ENCODE data around the gene TBCD. TPM values are rescaled to one million over a fixed set of nuclear protein-coding genes. Genes with fewer than 3 reads are reported as not detected.

TBCD gene
- total RNA-seq, 3 donors from 2014 or later: 63.5 to 76.7 (median 66.1) TPM

DNA sequence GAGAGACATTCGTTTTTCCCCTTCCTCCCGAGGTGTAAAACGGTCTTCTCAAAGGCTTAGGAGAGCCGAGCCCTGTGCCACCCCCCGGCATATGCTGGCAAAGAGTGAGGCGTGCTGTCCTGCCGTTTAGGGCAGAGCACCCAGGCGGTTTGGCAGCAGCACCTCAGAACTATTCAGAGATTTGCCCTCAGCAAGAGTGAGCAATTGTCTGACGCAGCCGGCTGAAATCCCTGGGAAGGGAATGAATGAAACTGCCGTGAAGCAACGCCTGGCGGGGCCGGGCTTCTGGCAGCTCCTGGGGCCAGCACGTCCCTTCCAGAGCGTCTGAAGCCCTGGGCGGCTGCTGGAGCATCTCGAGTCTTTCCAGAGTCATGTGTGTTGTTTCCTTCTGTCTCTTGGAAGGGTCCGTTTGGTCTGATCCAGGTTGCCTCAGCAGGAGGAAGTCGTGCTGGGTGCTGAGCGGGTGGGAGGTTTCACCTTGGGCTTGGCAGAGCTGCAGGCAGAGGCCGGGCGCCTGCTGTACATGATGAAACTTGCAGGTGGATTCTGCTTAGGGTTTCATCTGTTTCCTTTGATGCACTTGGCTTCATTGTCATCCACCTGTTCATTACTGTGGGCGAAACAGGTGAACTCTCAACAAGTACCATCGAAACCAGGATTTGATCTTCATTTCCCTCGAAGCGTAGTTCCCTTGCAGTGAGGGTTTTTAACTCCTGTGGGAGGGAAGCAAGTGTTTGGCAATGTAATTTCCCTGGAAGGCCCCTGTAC is 35.4 kb downstream of the TBCD start:
- DNase-seq: no peak
- Mint-ChIP-seq H3K4me1 (ENCODE audit: low read depth) (peaks cover 7% of the 10 kb centered on the region), H3K27me3 (ENCODE audit: low read depth) (no peaks in the 10 kb centered on the region), H3K36me3 (ENCODE audit: insufficient read depth) (peaks cover 10% of the 10 kb centered on the region), H3K9me3 (no peaks in the 10 kb centered on the region), H3K4me3 (no peak overlapping the region)
- ATAC-seq: no peak

DNA sequence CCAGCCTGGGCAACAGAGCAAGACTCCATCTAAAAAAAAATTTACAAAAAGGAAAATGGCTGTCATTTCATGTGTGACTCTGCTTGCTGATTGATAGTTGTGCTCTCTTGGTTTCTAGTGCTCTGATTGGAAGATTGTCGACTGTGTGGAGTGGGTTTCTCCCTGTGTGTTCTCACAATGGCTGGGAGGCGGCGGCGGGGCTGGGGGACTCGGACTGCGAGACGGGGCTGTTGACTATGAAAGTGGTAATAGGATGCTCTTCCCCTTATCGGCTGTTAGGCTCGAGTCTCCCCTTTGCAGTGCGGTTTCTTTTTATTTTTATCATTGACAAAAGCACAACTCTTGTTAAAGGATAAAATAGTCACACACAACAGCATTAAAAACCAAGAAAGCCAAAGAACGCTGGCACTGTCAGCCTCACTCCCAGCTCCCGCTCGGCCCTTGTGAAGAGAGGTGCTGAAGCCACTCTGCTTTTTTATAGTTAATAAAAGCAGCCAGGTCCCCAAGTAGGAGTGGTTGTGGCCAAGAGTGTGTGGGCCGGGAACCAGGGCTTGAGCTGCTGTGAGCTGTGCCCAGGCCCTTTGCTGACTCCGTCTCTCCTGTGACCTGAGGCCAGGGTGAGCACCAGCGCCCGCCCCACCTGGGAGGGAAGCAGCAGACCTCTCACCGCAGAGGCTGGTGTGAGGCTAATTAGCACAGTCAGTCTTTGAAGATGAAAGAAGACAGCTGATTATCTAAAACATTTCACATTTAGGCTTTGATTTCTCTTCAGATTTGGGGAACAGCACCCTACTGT is 36.5 kb downstream of the TBCD start:
- Mint-ChIP-seq H3K36me3 (ENCODE audit: insufficient read depth) (peaks cover 10% of the 10 kb centered on the region), H3K27me3 (ENCODE audit: low read depth) (no peaks in the 10 kb centered on the region), H3K4me3 (no peak overlapping the region), H3K4me1 (ENCODE audit: low read depth) (no peaks in the 10 kb centered on the region), H3K9me3 (no peaks in the 10 kb centered on the region)
- DNase-seq (no peak), ATAC-seq (no peak)

- ATAC-seq (no peak), DNase-seq (no peak)
- H3K36me3 Mint-ChIP-seq (ENCODE audit: insufficient read depth): peaks cover 9% of the 10 kb centered on the region
- H3K27me3 Mint-ChIP-seq (ENCODE audit: low read depth): no peaks in the 10 kb centered on the region
- no peaks in the 10 kb centered on the region for H3K9me3 Mint-ChIP-seq
- H3K4me3 Mint-ChIP-seq: no peak overlapping the region
- H3K4me1 Mint-ChIP-seq (ENCODE audit: low read depth): no peaks in the 10 kb centered on the region
Measured at GRCh38 chr17:82789051-82789592, 37.3 kb downstream of the TBCD start.

DNA sequence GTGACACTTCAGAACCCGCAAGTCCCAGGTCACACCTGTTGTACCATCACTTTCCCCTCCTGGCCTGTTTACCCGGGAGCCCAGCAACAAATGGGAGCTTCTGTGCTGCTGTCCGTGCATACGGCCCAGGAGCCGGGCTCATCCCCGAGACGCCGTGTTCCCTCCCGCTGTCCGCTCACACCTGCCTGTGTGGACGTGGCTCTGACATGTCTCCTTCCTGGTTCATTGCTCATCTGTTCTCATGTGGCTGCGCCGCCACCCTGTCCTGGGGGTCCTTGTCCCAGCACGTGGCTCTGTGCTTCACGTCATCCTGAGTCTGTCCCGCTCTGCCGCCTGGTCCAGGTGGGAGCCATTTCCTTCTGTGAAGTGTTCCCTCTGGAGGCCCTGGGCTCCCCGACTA is 37.9 kb downstream of the TBCD start:
- H3K4me3 Mint-ChIP-seq: no peak overlapping the region
- DNase-seq (no peak), ATAC-seq (no peak)
- no peaks in the 10 kb centered on the region for H3K9me3 Mint-ChIP-seq
- peaks cover 5% of the 10 kb centered on the region for H3K36me3 Mint-ChIP-seq (ENCODE audit: insufficient read depth)
- H3K27me3 Mint-ChIP-seq (ENCODE audit: low read depth): no peaks in the 10 kb centered on the region
- no peaks in the 10 kb centered on the region for H3K4me1 Mint-ChIP-seq (ENCODE audit: low read depth)

GRCh38 chr17:82790391-82790790 is 38.5 kb downstream of the TBCD start:
- Mint-ChIP-seq H3K4me3 (no peak overlapping the region), H3K27me3 (ENCODE audit: low read depth) (no peaks in the 10 kb centered on the region), H3K9me3 (no peaks in the 10 kb centered on the region), H3K4me1 (ENCODE audit: low read depth) (no peaks in the 10 kb centered on the region), H3K36me3 (ENCODE audit: insufficient read depth) (peaks cover 5% of the 10 kb centered on the region)
- ATAC-seq: no peak
- DNase-seq: no peak

DNA sequence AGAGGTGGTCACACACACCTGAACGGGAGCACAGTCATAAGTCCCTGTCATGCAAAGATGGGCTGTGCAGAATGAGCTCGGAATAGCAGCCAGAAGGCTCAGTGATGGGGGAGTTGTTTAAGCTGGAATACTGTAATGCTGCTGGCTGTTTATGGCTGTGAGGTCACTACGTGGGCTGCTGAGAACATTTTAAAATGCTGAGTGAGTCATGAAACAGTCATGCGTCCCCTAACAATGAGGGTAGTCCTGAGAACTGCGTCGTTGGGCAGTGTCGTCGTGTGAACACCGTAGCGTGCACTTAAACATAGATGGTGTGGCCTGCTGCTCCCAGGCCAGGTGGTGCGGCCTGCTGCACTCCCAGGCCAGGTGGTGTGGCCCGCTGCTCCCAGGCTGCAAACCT is 39.7 kb downstream of the TBCD start:
- H3K36me3 Mint-ChIP-seq (ENCODE audit: insufficient read depth): peaks cover 5% of the 10 kb centered on the region

DNA sequence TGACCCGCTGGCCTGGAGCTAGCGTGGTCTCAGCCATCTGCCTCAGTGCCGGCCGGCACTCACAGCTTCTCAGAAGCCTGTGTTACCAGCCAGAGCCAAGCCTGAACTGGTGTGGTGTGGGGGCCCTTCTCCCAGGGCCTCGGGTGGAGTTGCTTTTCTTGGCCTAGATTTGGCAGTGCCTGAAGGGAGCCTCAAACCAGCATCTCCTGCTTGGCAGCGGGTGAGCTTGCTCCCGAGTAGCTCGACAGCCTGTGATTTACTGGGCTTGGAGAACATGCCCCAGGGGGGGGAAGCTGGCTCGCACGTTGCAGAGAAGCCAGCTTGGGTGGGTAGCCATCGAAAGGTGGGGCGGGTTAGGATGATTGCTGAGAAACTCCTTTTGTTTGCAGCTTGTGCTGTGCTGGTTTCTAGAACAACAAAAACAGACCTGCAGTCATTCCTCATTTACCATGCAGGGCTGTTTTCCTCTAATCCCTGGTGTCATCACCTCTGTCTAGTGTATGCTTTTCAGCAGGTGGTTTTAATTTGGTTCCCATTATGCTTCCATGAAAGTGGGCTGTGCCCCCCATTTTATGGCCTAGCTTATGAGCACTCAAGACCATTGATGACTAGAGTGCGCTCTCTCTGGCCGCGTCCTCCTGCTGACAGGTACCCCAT is 42.2 kb downstream of the TBCD start:
- ATAC-seq: no peak
- DNase-seq: no peak
- no peaks in the 10 kb centered on the region for H3K4me1 Mint-ChIP-seq (ENCODE audit: low read depth)
- no peaks in the 10 kb centered on the region for H3K9me3 Mint-ChIP-seq
- no peak overlapping the region for H3K4me3 Mint-ChIP-seq
- H3K36me3 Mint-ChIP-seq (ENCODE audit: insufficient read depth): peaks cover 7% of the 10 kb centered on the region
- H3K27me3 Mint-ChIP-seq (ENCODE audit: low read depth): no peaks in the 10 kb centered on the region

More for the DNA sequence above, 39.7 kb downstream of the TBCD start:
- no peaks in the 10 kb centered on the region for H3K27me3 Mint-ChIP-seq (ENCODE audit: low read depth)
- H3K4me3 Mint-ChIP-seq: no peak overlapping the region
- H3K9me3 Mint-ChIP-seq: no peaks in the 10 kb centered on the region
- no peak for DNase-seq
- ATAC-seq: no peak
- H3K4me1 Mint-ChIP-seq (ENCODE audit: low read depth): no peaks in the 10 kb centered on the region

DNA sequence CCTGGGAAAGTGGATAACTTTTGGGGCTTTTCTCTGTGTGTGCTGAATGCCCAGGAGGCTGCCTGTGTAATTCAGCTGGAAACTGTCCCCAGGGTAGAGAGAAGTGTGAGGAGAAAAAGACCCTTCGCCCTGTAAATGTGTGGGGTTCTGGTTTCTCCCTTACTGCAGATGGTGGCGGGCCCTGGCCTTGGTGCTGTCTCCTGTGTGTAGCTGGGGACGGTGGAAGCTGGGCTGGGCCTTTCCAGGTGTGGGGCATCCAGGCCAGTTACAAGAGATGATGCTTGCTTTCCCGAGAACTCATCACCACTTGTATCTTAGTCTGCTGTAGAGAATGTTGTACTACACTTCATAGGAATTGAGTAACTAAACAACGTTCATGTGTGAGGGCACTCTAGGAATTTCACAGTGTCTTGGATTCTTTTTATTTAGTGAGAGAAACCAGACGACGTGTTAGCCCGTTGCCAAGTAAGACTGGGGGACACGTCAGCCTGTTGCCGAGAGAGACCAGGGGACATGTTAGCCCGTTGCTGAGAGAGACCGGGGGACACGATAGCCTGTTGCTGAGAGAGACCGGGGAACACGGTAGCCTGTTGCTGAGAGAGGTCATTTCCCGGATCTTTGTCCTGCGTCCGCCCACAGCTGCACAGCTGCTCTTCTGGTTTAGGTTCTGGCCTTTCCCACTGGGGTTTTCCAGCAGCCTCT is 43.1 kb downstream of the TBCD start:
- Mint-ChIP-seq H3K27me3 (ENCODE audit: low read depth) (no peaks in the 10 kb centered on the region), H3K36me3 (ENCODE audit: insufficient read depth) (peaks cover 9% of the 10 kb centered on the region), H3K9me3 (no peaks in the 10 kb centered on the region), H3K4me1 (ENCODE audit: low read depth) (no peaks in the 10 kb centered on the region), H3K4me3 (no peak overlapping the region)
- no peak for DNase-seq
- ATAC-seq: no peak

DNA sequence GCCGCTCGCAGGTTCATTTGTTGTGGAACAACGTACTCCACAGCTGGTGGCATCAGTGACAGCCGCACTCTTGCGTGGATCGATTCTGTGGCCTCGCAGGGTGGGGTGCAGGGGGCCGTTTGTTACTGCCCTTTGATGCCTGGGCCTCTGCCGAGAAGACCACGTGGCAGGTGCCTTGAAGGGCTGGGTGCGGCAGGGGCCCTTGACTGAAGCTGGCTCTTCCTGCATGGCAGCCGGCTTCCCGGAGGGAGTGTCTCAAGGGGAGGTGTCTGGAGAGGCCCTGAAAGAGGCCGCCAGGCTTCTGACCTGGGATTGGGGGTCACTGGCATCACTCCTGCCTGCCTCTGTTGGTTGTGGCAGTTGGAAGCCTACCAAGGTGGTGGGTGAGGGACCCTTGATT is 43.8 kb downstream of the TBCD start:
- Mint-ChIP-seq H3K27me3 (ENCODE audit: low read depth) (no peaks in the 10 kb centered on the region), H3K36me3 (ENCODE audit: insufficient read depth) (peaks cover 15% of the 10 kb centered on the region), H3K9me3 (no peaks in the 10 kb centered on the region), H3K4me1 (ENCODE audit: low read depth) (no peaks in the 10 kb centered on the region), H3K4me3 (no peak overlapping the region)
- no peak for DNase-seq
- no peak for ATAC-seq

GRCh38 chr17:82797061-82797460 is 45.2 kb downstream of the TBCD start:
- H3K4me1 Mint-ChIP-seq (ENCODE audit: low read depth): peaks cover 2% of the 10 kb centered on the region
- DNase-seq (no peak), ATAC-seq (no peak)
- no peaks in the 10 kb centered on the region for H3K27me3 Mint-ChIP-seq (ENCODE audit: low read depth)
- peaks cover 17% of the 10 kb centered on the region for H3K36me3 Mint-ChIP-seq (ENCODE audit: insufficient read depth)
- H3K9me3 Mint-ChIP-seq: no peaks in the 10 kb centered on the region
- no peak overlapping the region for H3K4me3 Mint-ChIP-seq

GRCh38 chr17:82798752-82799151 is 46.9 kb downstream of the TBCD start:
- Mint-ChIP-seq H3K36me3 (ENCODE audit: insufficient read depth) (peaks cover 19% of the 10 kb centered on the region), H3K4me1 (ENCODE audit: low read depth) (peaks cover 2% of the 10 kb centered on the region), H3K4me3 (no peak overlapping the region), H3K27me3 (ENCODE audit: low read depth) (no peaks in the 10 kb centered on the region), H3K9me3 (no peaks in the 10 kb centered on the region)
- ATAC-seq (no peak), DNase-seq (no peak)

- DNase-seq: no peak
- Mint-ChIP-seq H3K4me1 (ENCODE audit: low read depth) (peaks cover 2% of the 10 kb centered on the region), H3K9me3 (no peaks in the 10 kb centered on the region), H3K4me3 (no peak overlapping the region), H3K36me3 (ENCODE audit: insufficient read depth) (peaks cover 19% of the 10 kb centered on the region), H3K27me3 (ENCODE audit: low read depth) (no peaks in the 10 kb centered on the region)
- ATAC-seq: no peak
Measured at GRCh38 chr17:82799591-82799990, 47.7 kb downstream of the TBCD start.

- no peaks in the 10 kb centered on the region for H3K9me3 Mint-ChIP-seq
- no peak overlapping the region for H3K4me3 Mint-ChIP-seq
- ATAC-seq (no peak), DNase-seq (no peak)
- H3K36me3 Mint-ChIP-seq (ENCODE audit: insufficient read depth): peaks cover 19% of the 10 kb centered on the region
- H3K4me1 Mint-ChIP-seq (ENCODE audit: low read depth): peaks cover 2% of the 10 kb centered on the region
- H3K27me3 Mint-ChIP-seq (ENCODE audit: low read depth): no peaks in the 10 kb centered on the region
Measured at GRCh38 chr17:82800885-82801284, 49.0 kb downstream of the TBCD start.

DNA sequence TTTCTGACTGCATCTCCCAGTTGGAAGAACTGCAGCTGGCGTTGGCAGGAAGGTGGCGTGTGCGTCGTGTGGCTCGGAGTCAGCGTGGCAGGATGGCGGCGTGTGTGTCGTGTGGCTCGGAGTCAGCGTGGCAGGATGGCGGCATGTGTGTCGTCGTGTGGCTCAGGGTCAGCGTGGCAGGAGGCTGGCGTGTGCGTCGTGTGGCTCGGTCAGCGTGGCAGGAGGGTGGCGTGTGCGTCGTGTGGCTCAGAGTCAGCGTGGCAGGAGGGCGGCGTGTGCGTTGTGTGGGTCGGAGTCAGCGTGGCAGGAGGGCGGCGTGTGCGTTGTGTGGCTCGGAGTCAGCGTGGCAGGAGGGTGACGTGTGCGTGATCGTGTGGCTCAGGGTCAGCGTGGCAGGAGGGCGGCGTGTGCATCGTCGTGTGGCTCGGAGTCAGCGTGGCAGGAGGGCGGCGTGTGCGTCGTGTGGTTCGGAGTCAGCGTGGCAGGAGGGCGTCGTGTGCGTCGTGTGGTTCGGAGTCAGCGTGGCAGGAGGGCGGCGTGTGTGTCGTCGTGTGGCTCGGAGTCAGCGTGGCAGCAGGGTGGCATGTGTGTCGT is 49.6 kb downstream of the TBCD start:
- Mint-ChIP-seq H3K4me3 (no peak overlapping the region), H3K4me1 (ENCODE audit: low read depth) (peaks cover 2% of the 10 kb centered on the region)

More for the DNA sequence above, 49.6 kb downstream of the TBCD start:
- Mint-ChIP-seq H3K9me3 (no peaks in the 10 kb centered on the region), H3K36me3 (ENCODE audit: insufficient read depth) (peaks cover 19% of the 10 kb centered on the region), H3K27me3 (ENCODE audit: low read depth) (no peaks in the 10 kb centered on the region)
- DNase-seq: no peak
- ATAC-seq: no peak

Data from activated T-cell treated with anti-CD3 and anti-CD28 coated beads, Interleukin-2, amount 50 U/mL, for 4 hours (primary cell).